Measurements from ENCODE around the gene EXOC3.
"Not testable (repeated sequence)": the region's sequence is repeated elsewhere in the genome, so short reads cannot be mapped to it uniquely, and the experiment has no call there.

DNA sequence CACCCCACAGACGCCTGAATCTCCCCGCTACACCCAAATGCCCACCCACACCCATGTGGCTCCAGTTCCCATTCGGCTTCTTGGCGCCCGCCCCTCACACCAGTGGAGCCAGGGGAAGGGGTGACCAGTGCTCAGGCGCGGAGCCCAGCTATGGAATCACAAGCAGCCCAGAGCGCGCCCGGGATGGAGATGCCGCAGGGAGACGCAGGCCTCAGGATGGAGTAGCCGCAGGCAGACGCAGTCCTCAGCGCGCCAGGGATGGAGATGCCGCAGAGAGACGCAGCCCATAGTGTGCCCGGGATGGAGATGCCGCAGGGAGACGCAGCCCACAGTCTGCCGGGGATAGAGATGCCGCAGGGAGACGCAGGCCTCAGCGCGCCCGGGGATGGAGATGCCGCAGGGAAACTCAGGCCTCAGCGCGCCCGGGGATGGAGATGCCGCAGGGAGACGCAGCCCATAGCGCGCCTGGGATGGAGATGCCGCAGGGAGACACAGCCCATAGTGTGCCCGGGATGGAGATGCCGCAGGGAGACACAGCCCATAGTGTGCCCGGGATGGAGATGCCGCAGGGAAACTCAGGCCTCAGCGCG, 65.1 kb downstream of the EXOC3 start:
- TF ChIP-seq, protein P1, sequence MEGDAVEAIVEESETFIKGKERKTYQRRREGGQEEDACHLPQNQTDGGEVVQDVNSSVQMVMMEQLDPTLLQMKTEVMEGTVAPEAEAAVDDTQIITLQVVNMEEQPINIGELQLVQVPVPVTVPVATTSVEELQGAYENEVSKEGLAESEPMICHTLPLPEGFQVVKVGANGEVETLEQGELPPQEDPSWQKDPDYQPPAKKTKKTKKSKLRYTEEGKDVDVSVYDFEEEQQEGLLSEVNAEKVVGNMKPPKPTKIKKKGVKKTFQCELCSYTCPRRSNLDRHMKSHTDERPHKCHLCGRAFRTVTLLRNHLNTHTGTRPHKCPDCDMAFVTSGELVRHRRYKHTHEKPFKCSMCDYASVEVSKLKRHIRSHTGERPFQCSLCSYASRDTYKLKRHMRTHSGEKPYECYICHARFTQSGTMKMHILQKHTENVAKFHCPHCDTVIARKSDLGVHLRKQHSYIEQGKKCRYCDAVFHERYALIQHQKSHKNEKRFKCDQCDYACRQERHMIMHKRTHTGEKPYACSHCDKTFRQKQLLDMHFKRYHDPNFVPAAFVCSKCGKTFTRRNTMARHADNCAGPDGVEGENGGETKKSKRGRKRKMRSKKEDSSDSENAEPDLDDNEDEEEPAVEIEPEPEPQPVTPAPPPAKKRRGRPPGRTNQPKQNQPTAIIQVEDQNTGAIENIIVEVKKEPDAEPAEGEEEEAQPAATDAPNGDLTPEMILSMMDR (IDR thresholded peaks at IDR 0.05) = not testable (repeated sequence)
- not testable (repeated sequence) for TF ChIP-seq POLR2A, EP300 (IDR thresholded peaks at IDR 0.05)

Data from gastroesophageal sphincter (tissue), 3 donors.